HEK293 (cell line): ENCODE results near the gene CDPF1.

ENCODE experiments used
- EGR2 ChIP-seq: fragments of 450-650 bp; formaldehyde crosslinking; IDR thresholded peaks from 2 replicates; pipeline ENCODE4 v1.5.1; 2016; ENCODE audit warnings: low read depth, missing biosample characterization, missing genetic modification characterization
- FEZF1 ChIP-seq: fragments of 450-650 bp; formaldehyde crosslinking; IDR thresholded peaks from 2 replicates; pipeline ENCODE4 v1.5.1; 2016; ENCODE audit warnings: missing biosample characterization, missing genetic modification characterization
- KLF8 ChIP-seq: fragments of 450-650 bp; formaldehyde crosslinking; IDR thresholded peaks from 2 replicates; pipeline ENCODE4 v1.5.1; 2016; ENCODE audit warnings: missing biosample characterization, missing genetic modification characterization
- KLF9 ChIP-seq: fragments of 450-650 bp; formaldehyde crosslinking; IDR thresholded peaks from 2 replicates; pipeline ENCODE4 v1.5.1; 2016; ENCODE audit warnings: missing biosample characterization, missing genetic modification characterization, low read depth
- MYNN ChIP-seq: fragments of 450-650 bp; formaldehyde crosslinking; IDR thresholded peaks from 2 replicates; pipeline ENCODE4 v1.5.1; 2016; ENCODE audit warnings: missing biosample characterization, missing genetic modification characterization, borderline replicate concordance
- MZF1 ChIP-seq: fragments of 450-650 bp; formaldehyde crosslinking; IDR thresholded peaks from 2 replicates; pipeline ENCODE4 v1.5.1; 2017; ENCODE audit warnings: missing biosample characterization, missing genetic modification characterization, borderline replicate concordance
- SETDB1 ChIP-seq: IDR thresholded peaks from one replicate; pipeline ENCODE4 v1.6.1; 2017; ENCODE audit warnings: mild to moderate bottlenecking, low read length, moderate library complexity, mixed read lengths; ENCODE audit not compliant: insufficient read length
- SP3 ChIP-seq: fragments of 450-650 bp; formaldehyde crosslinking; IDR thresholded peaks from 2 replicates; pipeline ENCODE4 v1.5.1; 2016; ENCODE audit warnings: missing biosample characterization, missing genetic modification characterization
- ZBTB20 ChIP-seq: fragments of 450-650 bp; formaldehyde crosslinking; IDR thresholded peaks from 2 replicates; pipeline ENCODE4 v1.5.1; 2016; ENCODE audit warnings: missing biosample characterization, missing genetic modification characterization
- ZBTB8A ChIP-seq: fragments of 450-650 bp; formaldehyde crosslinking; IDR thresholded peaks from 2 replicates; pipeline ENCODE4 v1.5.1; 2016; ENCODE audit warnings: missing biosample characterization, missing genetic modification characterization
- ZEB2 ChIP-seq: fragments of 450-650 bp; formaldehyde crosslinking; IDR thresholded peaks from 2 replicates; pipeline ENCODE4 v1.5.1; 2016; ENCODE audit warnings: missing biosample characterization, missing genetic modification characterization
- ZNF10 ChIP-seq: fragments of 450-650 bp; formaldehyde crosslinking; IDR thresholded peaks from 2 replicates; pipeline ENCODE4 v1.5.1; 2017; ENCODE audit warnings: missing biosample characterization, missing genetic modification characterization
- ZNF16 ChIP-seq: fragments of 450-650 bp; formaldehyde crosslinking; IDR thresholded peaks from 2 replicates; pipeline ENCODE4 v1.5.1; 2016; ENCODE audit warnings: low read depth, missing biosample characterization, missing genetic modification characterization
- ZNF292 ChIP-seq: fragments of 450-650 bp; formaldehyde crosslinking; IDR thresholded peaks from 2 replicates; pipeline ENCODE4 v1.5.1; 2016; ENCODE audit warnings: low read depth, missing biosample characterization, missing genetic modification characterization, borderline replicate concordance
- ZNF324 ChIP-seq: fragments of 450-650 bp; formaldehyde crosslinking; IDR thresholded peaks from 2 replicates; pipeline ENCODE4 v1.5.1; 2016; ENCODE audit warnings: missing biosample characterization, missing genetic modification characterization
- ZNF335 ChIP-seq: fragments of 450-650 bp; formaldehyde crosslinking; conservative IDR thresholded peaks from 2 replicates; pipeline ENCODE4 v1.5.1; 2016; ENCODE audit warnings: missing biosample characterization, missing genetic modification characterization
- ZNF37A ChIP-seq: fragments of 450-650 bp; IDR thresholded peaks from 2 replicates; pipeline ENCODE4 v1.5.1; 2018; ENCODE audit warnings: missing biosample characterization, missing genetic modification characterization
- ZNF391 ChIP-seq: fragments of 450-650 bp; formaldehyde crosslinking; IDR thresholded peaks from 2 replicates; pipeline ENCODE4 v1.5.1; 2016; ENCODE audit warnings: low read depth, missing biosample characterization, missing genetic modification characterization, borderline replicate concordance
- ZNF521 ChIP-seq: fragments of 450-650 bp; formaldehyde crosslinking; IDR thresholded peaks from 2 replicates; pipeline ENCODE4 v1.5.1; 2017; ENCODE audit warnings: missing biosample characterization, mild to moderate bottlenecking, missing genetic modification characterization
- ZNF670 ChIP-seq: fragments of 450-650 bp; formaldehyde crosslinking; IDR thresholded peaks from 2 replicates; pipeline ENCODE4 v1.5.1; 2016; ENCODE audit warnings: missing biosample characterization, missing genetic modification characterization, low read depth
- ZNF768 ChIP-seq: fragments of 450-650 bp; formaldehyde crosslinking; IDR thresholded peaks from 2 replicates; pipeline ENCODE4 v1.5.1; 2018; ENCODE audit warnings: missing biosample characterization, mild to moderate bottlenecking, missing genetic modification characterization
- ZSCAN30 ChIP-seq: fragments of 450-650 bp; IDR thresholded peaks from 2 replicates; pipeline ENCODE4 v1.5.1; 2018; ENCODE audit warnings: missing biosample characterization, mild to moderate bottlenecking, missing genetic modification characterization, moderate library complexity
- TF ChIP-seq, protein P1 (sequence below): fragments of 450-650 bp; formaldehyde crosslinking; IDR thresholded peaks from 2 replicates; pipeline ENCODE4 v1.5.1; 2017; ENCODE audit warnings: missing biosample characterization, missing genetic modification characterization
- TF ChIP-seq, protein P2 (sequence below): fragments of 450-650 bp; formaldehyde crosslinking; IDR thresholded peaks from 2 replicates; pipeline ENCODE4 v1.5.1; 2016; ENCODE audit warnings: missing biosample characterization, missing genetic modification characterization
- TF ChIP-seq, protein P3 (sequence below): fragments of 450-650 bp; formaldehyde crosslinking; IDR thresholded peaks from 2 replicates; pipeline ENCODE4 v1.5.1; 2016; ENCODE audit warnings: missing biosample characterization, missing genetic modification characterization
- TF ChIP-seq, protein P4 (sequence below): fragments of 450-650 bp; IDR thresholded peaks from 2 replicates; pipeline ENCODE4 v1.5.1; 2018; ENCODE audit warnings: missing biosample characterization, missing genetic modification characterization
- TF ChIP-seq, protein P5 (sequence below): fragments of 450-650 bp; formaldehyde crosslinking; IDR thresholded peaks from 2 replicates; pipeline ENCODE4 v1.5.1; 2016; ENCODE audit warnings: missing biosample characterization, missing genetic modification characterization
- TF ChIP-seq, protein P6 (sequence below): fragments of 450-650 bp; formaldehyde crosslinking; IDR thresholded peaks from 2 replicates; pipeline ENCODE4 v1.5.1; 2016; ENCODE audit warnings: missing biosample characterization, missing genetic modification characterization

The CDPF1 gene

DNA sequence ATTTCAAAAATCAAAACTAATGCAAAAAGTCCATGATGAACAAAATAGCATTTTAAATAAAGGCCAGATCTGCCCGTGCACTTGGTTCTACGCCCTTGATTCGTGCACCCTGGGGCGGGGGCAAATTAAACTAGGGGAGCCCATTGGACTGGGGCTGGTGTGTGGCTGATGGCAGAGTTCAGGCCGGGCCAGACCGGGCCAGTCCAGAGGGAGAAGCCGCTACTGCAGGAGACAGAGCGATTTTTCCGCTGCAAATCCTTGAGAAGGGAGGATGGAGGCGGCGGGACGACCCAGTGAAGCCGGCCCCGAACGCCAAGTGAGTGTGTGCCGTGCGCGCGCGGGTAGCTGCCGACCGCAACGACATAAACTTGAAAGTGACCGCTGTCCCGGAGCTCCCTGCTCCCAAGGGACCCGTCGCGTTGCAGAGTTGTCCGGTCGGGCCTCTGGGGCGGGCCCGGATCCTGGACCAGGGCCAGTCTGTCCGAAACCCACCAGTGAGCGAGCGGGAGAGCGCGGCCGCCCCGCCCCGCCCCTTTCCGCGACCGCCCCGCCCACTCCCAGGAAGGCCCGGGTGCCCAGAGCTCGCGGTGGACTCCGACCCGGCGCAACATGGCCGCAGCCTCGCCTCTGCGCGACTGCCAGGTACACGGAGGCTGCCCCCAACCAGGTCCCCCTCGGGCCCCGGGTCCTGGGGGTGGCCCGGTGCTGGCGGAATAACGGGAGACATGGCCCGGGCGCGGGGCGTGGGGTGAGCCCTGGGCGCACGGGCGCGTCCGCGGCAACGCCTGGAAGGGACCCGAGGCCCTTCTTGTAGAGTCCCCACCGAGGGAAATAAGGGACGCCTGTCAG is 17.6 kb upstream of the CDPF1 start, which contains the start of gene TTC38 (continued):
- TF ChIP-seq ZNF10 (tag by site-specific recombination) (no peak), KLF8 (tag by site-specific recombination) (peak; percentile 59), KLF9 (tag by site-specific recombination) (peak; percentile 95), ZNF324 (tag by site-specific recombination) (0 out of 2 replicates have a peak, but pooled peaks have one; percentile 36), EGR2 (tag by site-specific recombination) (no peak), ZNF391 (tag by site-specific recombination) (no peak), MZF1 (no peak), ZBTB20 (tag by site-specific recombination) (peak; percentile 46; the same call in 1 of the 2 replicates), FEZF1 (tag by site-specific recombination) (no peak), ZNF521 (tag by site-specific recombination) (no peak), ZNF37A (tag by site-specific recombination) (no peak), ZNF292 (tag by site-specific recombination) (no peak), ZBTB8A (tag by site-specific recombination) (peak; percentile 90), ZNF16 (tag by site-specific recombination) (no peak), ZNF335 (peak; percentile 80), ZEB2 (tag by site-specific recombination) (peak; percentile 89), ZNF768 (tag by site-specific recombination) (no peak), ZSCAN30 (tag by site-specific recombination) (peak; percentile 71), SP3 (tag by site-specific recombination) (peak; percentile 80), MYNN (tag by site-specific recombination) (no peak), ZNF670 (tag by site-specific recombination) (no peak), SETDB1 (no peak)
- TF ChIP-seq, protein P1, sequence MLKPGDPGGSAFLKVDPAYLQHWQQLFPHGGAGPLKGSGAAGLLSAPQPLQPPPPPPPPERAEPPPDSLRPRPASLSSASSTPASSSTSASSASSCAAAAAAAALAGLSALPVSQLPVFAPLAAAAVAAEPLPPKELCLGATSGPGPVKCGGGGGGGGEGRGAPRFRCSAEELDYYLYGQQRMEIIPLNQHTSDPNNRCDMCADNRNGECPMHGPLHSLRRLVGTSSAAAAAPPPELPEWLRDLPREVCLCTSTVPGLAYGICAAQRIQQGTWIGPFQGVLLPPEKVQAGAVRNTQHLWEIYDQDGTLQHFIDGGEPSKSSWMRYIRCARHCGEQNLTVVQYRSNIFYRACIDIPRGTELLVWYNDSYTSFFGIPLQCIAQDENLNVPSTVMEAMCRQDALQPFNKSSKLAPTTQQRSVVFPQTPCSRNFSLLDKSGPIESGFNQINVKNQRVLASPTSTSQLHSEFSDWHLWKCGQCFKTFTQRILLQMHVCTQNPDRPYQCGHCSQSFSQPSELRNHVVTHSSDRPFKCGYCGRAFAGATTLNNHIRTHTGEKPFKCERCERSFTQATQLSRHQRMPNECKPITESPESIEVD (tag by site-specific recombination), result no peak
- TF ChIP-seq, protein P2, sequence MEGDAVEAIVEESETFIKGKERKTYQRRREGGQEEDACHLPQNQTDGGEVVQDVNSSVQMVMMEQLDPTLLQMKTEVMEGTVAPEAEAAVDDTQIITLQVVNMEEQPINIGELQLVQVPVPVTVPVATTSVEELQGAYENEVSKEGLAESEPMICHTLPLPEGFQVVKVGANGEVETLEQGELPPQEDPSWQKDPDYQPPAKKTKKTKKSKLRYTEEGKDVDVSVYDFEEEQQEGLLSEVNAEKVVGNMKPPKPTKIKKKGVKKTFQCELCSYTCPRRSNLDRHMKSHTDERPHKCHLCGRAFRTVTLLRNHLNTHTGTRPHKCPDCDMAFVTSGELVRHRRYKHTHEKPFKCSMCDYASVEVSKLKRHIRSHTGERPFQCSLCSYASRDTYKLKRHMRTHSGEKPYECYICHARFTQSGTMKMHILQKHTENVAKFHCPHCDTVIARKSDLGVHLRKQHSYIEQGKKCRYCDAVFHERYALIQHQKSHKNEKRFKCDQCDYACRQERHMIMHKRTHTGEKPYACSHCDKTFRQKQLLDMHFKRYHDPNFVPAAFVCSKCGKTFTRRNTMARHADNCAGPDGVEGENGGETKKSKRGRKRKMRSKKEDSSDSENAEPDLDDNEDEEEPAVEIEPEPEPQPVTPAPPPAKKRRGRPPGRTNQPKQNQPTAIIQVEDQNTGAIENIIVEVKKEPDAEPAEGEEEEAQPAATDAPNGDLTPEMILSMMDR (tag by site-specific recombination), result no peak
- TF ChIP-seq, protein P3, sequence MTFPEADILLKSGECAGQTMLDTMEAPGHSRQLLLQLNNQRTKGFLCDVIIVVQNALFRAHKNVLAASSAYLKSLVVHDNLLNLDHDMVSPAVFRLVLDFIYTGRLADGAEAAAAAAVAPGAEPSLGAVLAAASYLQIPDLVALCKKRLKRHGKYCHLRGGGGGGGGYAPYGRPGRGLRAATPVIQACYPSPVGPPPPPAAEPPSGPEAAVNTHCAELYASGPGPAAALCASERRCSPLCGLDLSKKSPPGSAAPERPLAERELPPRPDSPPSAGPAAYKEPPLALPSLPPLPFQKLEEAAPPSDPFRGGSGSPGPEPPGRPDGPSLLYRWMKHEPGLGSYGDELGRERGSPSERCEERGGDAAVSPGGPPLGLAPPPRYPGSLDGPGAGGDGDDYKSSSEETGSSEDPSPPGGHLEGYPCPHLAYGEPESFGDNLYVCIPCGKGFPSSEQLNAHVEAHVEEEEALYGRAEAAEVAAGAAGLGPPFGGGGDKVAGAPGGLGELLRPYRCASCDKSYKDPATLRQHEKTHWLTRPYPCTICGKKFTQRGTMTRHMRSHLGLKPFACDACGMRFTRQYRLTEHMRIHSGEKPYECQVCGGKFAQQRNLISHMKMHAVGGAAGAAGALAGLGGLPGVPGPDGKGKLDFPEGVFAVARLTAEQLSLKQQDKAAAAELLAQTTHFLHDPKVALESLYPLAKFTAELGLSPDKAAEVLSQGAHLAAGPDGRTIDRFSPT (tag by site-specific recombination), result peak; percentile 77
- TF ChIP-seq, protein P4, sequence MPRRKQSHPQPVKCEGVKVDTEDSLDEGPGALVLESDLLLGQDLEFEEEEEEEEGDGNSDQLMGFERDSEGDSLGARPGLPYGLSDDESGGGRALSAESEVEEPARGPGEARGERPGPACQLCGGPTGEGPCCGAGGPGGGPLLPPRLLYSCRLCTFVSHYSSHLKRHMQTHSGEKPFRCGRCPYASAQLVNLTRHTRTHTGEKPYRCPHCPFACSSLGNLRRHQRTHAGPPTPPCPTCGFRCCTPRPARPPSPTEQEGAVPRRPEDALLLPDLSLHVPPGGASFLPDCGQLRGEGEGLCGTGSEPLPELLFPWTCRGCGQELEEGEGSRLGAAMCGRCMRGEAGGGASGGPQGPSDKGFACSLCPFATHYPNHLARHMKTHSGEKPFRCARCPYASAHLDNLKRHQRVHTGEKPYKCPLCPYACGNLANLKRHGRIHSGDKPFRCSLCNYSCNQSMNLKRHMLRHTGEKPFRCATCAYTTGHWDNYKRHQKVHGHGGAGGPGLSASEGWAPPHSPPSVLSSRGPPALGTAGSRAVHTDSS, result no peak
- TF ChIP-seq, protein P5, sequence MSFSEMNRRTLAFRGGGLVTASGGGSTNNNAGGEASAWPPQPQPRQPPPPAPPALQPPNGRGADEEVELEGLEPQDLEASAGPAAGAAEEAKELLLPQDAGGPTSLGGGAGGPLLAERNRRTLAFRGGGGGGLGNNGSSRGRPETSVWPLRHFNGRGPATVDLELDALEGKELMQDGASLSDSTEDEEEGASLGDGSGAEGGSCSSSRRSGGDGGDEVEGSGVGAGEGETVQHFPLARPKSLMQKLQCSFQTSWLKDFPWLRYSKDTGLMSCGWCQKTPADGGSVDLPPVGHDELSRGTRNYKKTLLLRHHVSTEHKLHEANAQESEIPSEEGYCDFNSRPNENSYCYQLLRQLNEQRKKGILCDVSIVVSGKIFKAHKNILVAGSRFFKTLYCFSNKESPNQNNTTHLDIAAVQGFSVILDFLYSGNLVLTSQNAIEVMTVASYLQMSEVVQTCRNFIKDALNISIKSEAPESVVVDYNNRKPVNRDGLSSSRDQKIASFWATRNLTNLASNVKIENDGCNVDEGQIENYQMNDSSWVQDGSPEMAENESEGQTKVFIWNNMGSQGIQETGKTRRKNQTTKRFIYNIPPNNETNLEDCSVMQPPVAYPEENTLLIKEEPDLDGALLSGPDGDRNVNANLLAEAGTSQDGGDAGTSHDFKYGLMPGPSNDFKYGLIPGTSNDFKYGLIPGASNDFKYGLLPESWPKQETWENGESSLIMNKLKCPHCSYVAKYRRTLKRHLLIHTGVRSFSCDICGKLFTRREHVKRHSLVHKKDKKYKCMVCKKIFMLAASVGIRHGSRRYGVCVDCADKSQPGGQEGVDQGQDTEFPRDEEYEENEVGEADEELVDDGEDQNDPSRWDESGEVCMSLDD (tag by site-specific recombination), result no peak
- TF ChIP-seq, protein P6, sequence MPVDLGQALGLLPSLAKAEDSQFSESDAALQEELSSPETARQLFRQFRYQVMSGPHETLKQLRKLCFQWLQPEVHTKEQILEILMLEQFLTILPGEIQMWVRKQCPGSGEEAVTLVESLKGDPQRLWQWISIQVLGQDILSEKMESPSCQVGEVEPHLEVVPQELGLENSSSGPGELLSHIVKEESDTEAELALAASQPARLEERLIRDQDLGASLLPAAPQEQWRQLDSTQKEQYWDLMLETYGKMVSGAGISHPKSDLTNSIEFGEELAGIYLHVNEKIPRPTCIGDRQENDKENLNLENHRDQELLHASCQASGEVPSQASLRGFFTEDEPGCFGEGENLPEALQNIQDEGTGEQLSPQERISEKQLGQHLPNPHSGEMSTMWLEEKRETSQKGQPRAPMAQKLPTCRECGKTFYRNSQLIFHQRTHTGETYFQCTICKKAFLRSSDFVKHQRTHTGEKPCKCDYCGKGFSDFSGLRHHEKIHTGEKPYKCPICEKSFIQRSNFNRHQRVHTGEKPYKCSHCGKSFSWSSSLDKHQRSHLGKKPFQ (tag by site-specific recombination), result no peak
